NT2/D1 (cell line): Measurements from ENCODE around the gene UNC80.

Source experiments
- SUZ12 ChIP-seq: IDR thresholded peaks from 2 replicates; pipeline ENCODE4 v1.6.1; 2011; ENCODE audit not compliant: insufficient read length, insufficient read depth; ENCODE audit errors: extremely low read depth
- ZNF274 ChIP-seq: IDR thresholded peaks from 2 replicates; pipeline ENCODE4 v1.6.1; 2011; ENCODE audit warnings: mild to moderate bottlenecking, low read depth, low read length

DNA sequence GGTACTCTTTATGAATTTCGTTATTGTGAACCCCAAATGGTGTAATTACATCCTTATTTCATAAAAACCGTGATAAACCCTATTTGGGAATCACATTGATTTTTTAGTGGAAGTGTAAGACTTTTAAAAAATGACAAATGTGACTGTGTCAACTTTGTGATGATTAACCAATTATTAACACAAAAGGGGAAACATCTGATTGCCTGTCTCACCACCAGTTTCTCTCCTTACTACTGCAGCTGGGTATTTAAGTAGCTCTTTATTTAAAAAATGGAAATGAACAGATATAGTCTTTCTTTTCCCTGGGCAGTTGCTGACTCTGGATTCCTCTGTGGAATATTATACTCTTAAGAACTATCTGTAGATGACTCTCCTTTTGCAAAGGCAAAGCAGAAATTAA is 219.2 kb downstream of the UNC80 start:
- TF ChIP-seq ZNF274 (no peak), SUZ12 (no peak)
